Neuronal stem cell (in vitro differentiated cells): ENCODE data around the gene CLDN24.
"Not testable (repeated sequence)": the region's sequence is repeated elsewhere in the genome, so short reads cannot be mapped to it uniquely, and the experiment has no call there.

Experiments
- DNase-seq: peaks from one replicate; pipeline ENCODE4 v3.0.0-alpha.2; 2013; ENCODE audit warnings: low spot score
- H2AFZ ChIP-seq: one replicate; pipeline ENCODE4 v1.6.1; 2013; ENCODE audit warnings: mild to moderate bottlenecking, low read length, inconsistent platforms
- H2AK5ac ChIP-seq: 2 replicates; pipeline ENCODE4 v1.6.1; 2013; ENCODE audit warnings: low read depth, mild to moderate bottlenecking, inconsistent platforms, low read length, moderate library complexity, mixed read lengths
- H2BK120ac ChIP-seq: 2 replicates; pipeline ENCODE4 v1.6.1; 2013; ENCODE audit warnings: low read depth, mild to moderate bottlenecking, inconsistent platforms, low read length, moderate library complexity, mixed read lengths
- H2BK12ac ChIP-seq: one replicate; pipeline ENCODE4 v1.6.1; 2013; ENCODE audit warnings: low read length, inconsistent platforms
- H2BK15ac ChIP-seq: 2 replicates; pipeline ENCODE4 v1.6.1; 2013; ENCODE audit warnings: mild to moderate bottlenecking, low read length, inconsistent platforms, mixed read lengths
- H2BK5ac ChIP-seq: one replicate; pipeline ENCODE4 v1.6.1; 2013; ENCODE audit warnings: inconsistent platforms, mild to moderate bottlenecking, low read length, moderate library complexity
- H3K14ac ChIP-seq: one replicate; pipeline ENCODE4 v1.6.1; 2013; ENCODE audit warnings: low read length, inconsistent platforms
- H3K18ac ChIP-seq: 2 replicates; pipeline ENCODE4 v1.6.1; 2013; ENCODE audit warnings: low read length, inconsistent platforms
- H3K23ac ChIP-seq: 2 replicates; pipeline ENCODE4 v1.6.1; 2013; ENCODE audit warnings: low read depth, mild to moderate bottlenecking, mixed read lengths, low read length, inconsistent platforms; ENCODE audit not compliant: poor library complexity
- H3K27ac ChIP-seq: replicated peaks from 3 replicates; pipeline ENCODE4 v1.5.1; 2013; ENCODE audit warnings: low read length, inconsistent platforms
- H3K27me3 ChIP-seq, 3 experiments: 2 replicates each; pipeline ENCODE4 v1.6.1; 2013; ENCODE audit warnings: low read length in 3 of 3, mild to moderate bottlenecking in 2 of 3, inconsistent platforms in 1 of 3, low read depth in 1 of 3, mixed read lengths in 1 of 3, moderate library complexity in 1 of 3; ENCODE audit not compliant: control insufficient read depth in 3 of 3, insufficient read depth in 3 of 3
- H3K36me3 ChIP-seq, 2 donors: replicated peaks in 1 of 2; 2 replicates each; pipeline ENCODE4 v1.6.1; 2013; ENCODE audit warnings: low read length in 2 of 2; ENCODE audit not compliant: control insufficient read depth in 2 of 2, insufficient read depth in 2 of 2
- H3K4ac ChIP-seq: 2 replicates; pipeline ENCODE4 v1.6.1; 2013; ENCODE audit warnings: inconsistent platforms, mild to moderate bottlenecking, low read length, moderate library complexity
- H3K4me1 ChIP-seq, 2 donors: 1 replicate in 1 of 2; 2 replicates in 1 of 2; pipeline ENCODE4 v1.6.1; 2013; ENCODE audit warnings: low read length in 2 of 2, low read depth in 1 of 2; ENCODE audit not compliant: control insufficient read depth in 2 of 2, insufficient read depth in 1 of 2
- H3K4me2 ChIP-seq: one replicate; pipeline ENCODE4 v1.6.1; 2013; ENCODE audit warnings: mild to moderate bottlenecking, low read length, inconsistent platforms; ENCODE audit not compliant: insufficient read depth, poor library complexity, severe bottlenecking
- H3K4me3 ChIP-seq, 2 donors: 2 replicates each; pipeline ENCODE4 v1.5.1; 2013; ENCODE audit warnings: low read length in 2 of 2, mild to moderate bottlenecking in 2 of 2, inconsistent platforms in 1 of 2, moderate library complexity in 1 of 2
- H3K79me1 ChIP-seq: one replicate; pipeline ENCODE4 v1.6.1; 2013; ENCODE audit warnings: low read depth, mild to moderate bottlenecking, inconsistent platforms, low read length, moderate library complexity
- H3K9ac ChIP-seq: one replicate; pipeline ENCODE4 v1.6.1; 2013; ENCODE audit warnings: mild to moderate bottlenecking, low read depth, low read length, inconsistent platforms; ENCODE audit not compliant: poor library complexity
- H3K9me3 ChIP-seq, 2 donors: replicated peaks in 1 of 2; 2 replicates each; pipeline versions ENCODE3 to v1.6.1; 2013; ENCODE audit warnings: low read length in 2 of 2, mild to moderate bottlenecking in 2 of 2, inconsistent platforms in 1 of 2, low read depth in 1 of 2, mixed read lengths in 1 of 2, moderate library complexity in 1 of 2; ENCODE audit not compliant: control insufficient read depth in 2 of 2, insufficient read depth in 1 of 2
- H4K8ac ChIP-seq: one replicate; pipeline ENCODE4 v1.6.1; 2013; ENCODE audit warnings: low read depth, mild to moderate bottlenecking, inconsistent platforms, low read length, moderate library complexity
- H4K91ac ChIP-seq: one replicate; pipeline ENCODE4 v1.6.1; 2013; ENCODE audit warnings: low read length, low read depth, mild to moderate bottlenecking, inconsistent platforms; ENCODE audit not compliant: poor library complexity
- WGBS, 2 donors: extraction: QIAGEN DNeasy Blood & Tissue Kit; methylation state at CpG; one replicate each; pipeline ENCODE4 v1.1.7; 2013; ENCODE audit warnings: missing lambda C conversion rate in 2 of 2, mixed read lengths in 1 of 2; ENCODE audit not compliant: insufficient read length in 2 of 2, insufficient replicate concordance in 1 of 2; ENCODE audit errors: extremely low coverage in 2 of 2; 5-methylcytosine and 5-hydroxymethylcytosine counted together

The CLDN24 gene

GRCh38 chr4:183326853-183327252 lies 4.6 kb upstream of the CLDN24 start:
- Histone ChIP-seq H2AK5ac (no peak overlapping the region), H3K36me3 (no peaks in the 10 kb centered on the region), H2AFZ (no peak overlapping the region), H4K91ac (no peak overlapping the region), H3K27me3 (no peaks in the 10 kb centered on the region), H3K4me3 (no peak overlapping the region), H2BK12ac (no peak overlapping the region), H2BK15ac (no peak overlapping the region), H3K23ac (no peak overlapping the region), H3K4ac (no peak overlapping the region), H2BK5ac (no peak overlapping the region), H3K18ac (no peak overlapping the region), H3K4me2 (no peak overlapping the region), H2BK120ac (no peak overlapping the region), H3K79me1 (no peaks in the 10 kb centered on the region), H3K9ac (no peak overlapping the region), H3K27ac (no peak overlapping the region), H4K8ac (no peak overlapping the region), H3K4me1 (peaks cover 0 to 6% of the 10 kb centered on the region in 2 donors), H3K14ac (no peak overlapping the region), H3K9me3 (peaks cover 2 to 3% of the 10 kb centered on the region in 2 donors)
- no CpG with 5 or more reads among the region's 2 CpGs for WGBS, 2 donors
- no peak for DNase-seq

GRCh38 chr4:183326387-183326786 lies 4.2 kb upstream of the CLDN24 start:
- not testable (repeated sequence) for H3K4ac ChIP-seq, H3K27me3 ChIP-seq, H3K14ac ChIP-seq, H2BK15ac ChIP-seq, H2AFZ ChIP-seq, H3K9ac ChIP-seq, H3K4me1 ChIP-seq, H3K36me3 ChIP-seq, H3K27ac ChIP-seq, H4K8ac ChIP-seq, DNase-seq, H3K23ac ChIP-seq, H3K18ac ChIP-seq, H2AK5ac ChIP-seq, H2BK12ac ChIP-seq, H4K91ac ChIP-seq, H3K4me2 ChIP-seq, H3K79me1 ChIP-seq, H2BK5ac ChIP-seq, H2BK120ac ChIP-seq, H3K9me3 ChIP-seq, H3K4me3 ChIP-seq
- no CpG with 5 or more reads among the region's 6 CpGs for WGBS, 2 donors

GRCh38 chr4:183324619-183325018 lies 2.4 kb upstream of the CLDN24 start:
- Histone ChIP-seq H2BK12ac (no peak overlapping the region), H3K4me1 (peaks cover 0 to 6% of the 10 kb centered on the region in 2 donors), H2BK120ac (no peak overlapping the region), H3K14ac (no peak overlapping the region), H3K36me3 (peaks cover 0 to 4% of the 10 kb centered on the region in 2 donors), H3K4me3 (no peak overlapping the region), H2AFZ (no peak overlapping the region), H4K91ac (no peak overlapping the region), H3K27ac (no peak overlapping the region), H3K4me2 (no peak overlapping the region), H2BK15ac (no peak overlapping the region), H3K23ac (no peak overlapping the region), H3K18ac (no peak overlapping the region), H3K9me3 (peaks cover 2 to 3% of the 10 kb centered on the region in 2 donors), H3K9ac (no peak overlapping the region), H2AK5ac (no peak overlapping the region), H3K4ac (no peak overlapping the region), H2BK5ac (no peak overlapping the region), H3K27me3 (no peaks in the 10 kb centered on the region), H3K79me1 (no peaks in the 10 kb centered on the region), H4K8ac (no peak overlapping the region)
- no CpG with 5 or more reads among the region's 7 CpGs for WGBS, 2 donors
- DNase-seq = no peak

- H3K27ac ChIP-seq, H2BK12ac ChIP-seq, H3K14ac ChIP-seq, H3K4ac ChIP-seq, DNase-seq, H3K4me3 ChIP-seq, H2AFZ ChIP-seq, H3K23ac ChIP-seq, H4K91ac ChIP-seq, H3K36me3 ChIP-seq, H2AK5ac ChIP-seq, H3K27me3 ChIP-seq, H3K9ac ChIP-seq, H3K18ac ChIP-seq, H2BK120ac ChIP-seq, H3K4me1 ChIP-seq, H2BK15ac ChIP-seq, H3K9me3 ChIP-seq, H3K79me1 ChIP-seq, H2BK5ac ChIP-seq, H4K8ac ChIP-seq, H3K4me2 ChIP-seq: not testable (repeated sequence)
- no CpG with 5 or more reads among the region's 11 CpGs for WGBS, 2 donors
Measured at GRCh38 chr4:183324056-183324455, 1.8 kb upstream of the CLDN24 start.
